ENCODE results near the gene TLNRD1.

TLNRD1 gene

DNA sequence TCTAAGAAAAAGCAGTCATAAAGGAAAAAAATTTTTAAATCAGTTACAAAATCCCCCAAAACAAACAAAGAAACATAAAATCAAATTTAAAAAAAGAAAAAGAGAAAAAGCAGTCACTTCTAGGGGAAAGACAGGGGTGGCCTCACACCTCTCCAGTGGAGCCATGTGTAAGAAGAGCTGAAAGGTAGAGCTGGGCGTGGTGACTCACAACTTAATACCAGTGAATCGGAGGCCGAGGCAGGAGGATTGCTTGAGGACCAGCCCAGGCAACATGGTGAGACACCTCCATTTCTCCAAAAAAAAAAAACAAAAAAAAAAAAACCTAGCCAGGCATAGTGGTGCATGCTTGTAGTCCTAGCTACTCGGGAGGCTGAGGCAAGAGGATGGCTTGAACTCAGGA is 25.8 kb upstream of the TLNRD1 start:
- Histone ChIP-seq H3K27ac (no peak overlapping the region), H3K4me3 (no peak overlapping the region)

- Histone ChIP-seq H3K27ac (peak overlapping the region in 1 of 21 experiments; percentile 47), H3K4me3 (no peak overlapping the region)
These were observed 23.9 kb upstream of the TLNRD1 start for GRCh38 chr15:80976851-80977250.

- no peak overlapping the region for H3K4me3 ChIP-seq
- H3K27ac ChIP-seq: peak overlapping the region in 1 of 21 experiments; percentile 1
These were observed 23.1 kb upstream of the TLNRD1 start for GRCh38 chr15:80977627-80978036.

DNA sequence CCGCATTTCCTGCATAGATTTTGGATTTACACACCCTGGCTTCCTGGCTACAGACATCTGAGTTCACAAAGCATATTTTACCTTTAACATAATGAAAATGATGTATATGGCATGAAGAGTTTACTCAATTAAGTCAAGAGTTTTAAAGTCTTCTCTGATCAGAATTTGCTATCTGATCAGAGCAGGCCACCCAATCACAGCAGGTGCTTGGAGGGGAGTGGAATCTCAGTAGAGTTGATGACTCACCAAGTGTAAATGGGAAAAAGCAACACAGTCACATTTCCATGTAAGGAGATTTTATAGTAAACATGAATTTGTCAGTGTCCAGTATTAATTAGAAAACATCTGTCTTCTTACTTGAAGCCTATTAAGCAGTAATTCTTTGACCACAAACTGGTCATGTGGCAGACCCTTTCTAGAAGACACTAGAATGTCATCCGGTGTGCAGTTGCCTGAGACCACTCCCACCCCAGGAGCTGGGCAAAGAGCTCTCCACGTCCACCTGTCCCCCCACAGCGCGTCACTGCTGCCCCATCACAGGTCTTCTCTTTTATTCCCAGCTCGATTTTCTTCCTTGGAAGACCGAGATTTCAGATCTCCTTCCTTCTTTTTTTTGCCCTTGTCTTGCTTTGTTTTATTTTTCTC is 21.9 kb upstream of the TLNRD1 start:
- Histone ChIP-seq H3K4me3 (no peak overlapping the region), H3K27ac (no peak overlapping the region)

GRCh38 chr15:80979538-80980200 is 21.1 kb upstream of the TLNRD1 start:
- Histone ChIP-seq H3K27ac (no peak overlapping the region), H3K4me3 (no peak overlapping the region)

DNA sequence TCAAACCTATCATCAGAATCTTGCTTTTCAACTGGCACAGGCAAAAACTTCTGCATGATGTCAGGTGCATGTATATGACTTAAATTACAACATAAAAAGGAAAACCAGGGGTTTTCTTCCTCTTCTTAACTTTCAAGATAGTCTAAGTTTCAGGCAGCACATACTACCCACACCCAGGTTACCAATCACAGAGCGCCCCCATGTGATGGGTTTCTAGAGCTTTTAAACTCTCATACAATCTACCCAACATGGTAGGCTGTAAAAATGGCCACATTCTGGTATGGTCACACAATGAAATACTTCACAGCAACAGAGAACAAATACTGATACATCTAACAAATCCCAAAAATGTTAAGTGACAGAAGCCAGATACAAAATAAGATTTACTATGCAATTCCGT is 18.5 kb upstream of the TLNRD1 start:
- Histone ChIP-seq H3K27ac (no peak overlapping the region), H3K4me3 (no peak overlapping the region)

GRCh38 chr15:80982839-80983238 is 17.9 kb upstream of the TLNRD1 start:
- H3K27ac ChIP-seq: no peak overlapping the region
- H3K4me3 ChIP-seq: no peak overlapping the region

DNA sequence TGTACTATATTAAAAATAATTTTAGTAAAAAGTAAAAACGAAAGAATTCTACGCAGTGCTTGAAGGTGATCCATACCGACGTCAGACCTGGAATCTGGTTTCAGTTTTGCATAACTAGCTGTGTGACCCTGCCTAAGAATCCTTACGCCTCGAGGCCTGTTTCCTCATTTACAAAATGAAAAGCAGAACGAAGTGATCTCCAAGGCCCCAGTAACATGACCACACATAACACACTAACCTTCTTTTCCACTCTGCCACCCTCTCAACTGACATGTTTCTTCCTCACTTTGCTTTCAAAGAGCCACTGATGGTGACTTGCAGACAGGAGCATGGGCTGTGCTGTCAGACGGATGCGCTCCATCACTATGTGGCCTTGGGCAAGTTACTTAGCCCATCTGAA is 15.9 kb upstream of the TLNRD1 start:
- peak overlapping the region in 11 of 21 experiments; percentile 3 to 77 (median 49) for H3K27ac ChIP-seq
- no peak overlapping the region for H3K4me3 ChIP-seq

- Histone ChIP-seq H3K27ac (no peak overlapping the region), H3K4me3 (no peak overlapping the region)
These were observed 14.7 kb upstream of the TLNRD1 start for GRCh38 chr15:80985981-80986380.

- H3K4me3 ChIP-seq: no peak overlapping the region
- H3K27ac ChIP-seq: no peak overlapping the region
These were observed 14.2 kb upstream of the TLNRD1 start for GRCh38 chr15:80986487-80986886.

- H3K27ac ChIP-seq: peak overlapping the region in 4 of 21 experiments; percentile 87 to 92 (median 90)
- H3K4me3 ChIP-seq: peak overlapping the region in 6 of 7 experiments; percentile 54 to 92 (median 74)
These were observed 12.5 kb upstream of the TLNRD1 start for GRCh38 chr15:80988148-80988796.

- H3K27ac ChIP-seq: peak overlapping the region; percentile 66 to 94 (median 90)
- H3K4me3 ChIP-seq: peak overlapping the region; percentile 54 to 92 (median 75)
These were observed 11.6 kb upstream of the TLNRD1 start for GRCh38 chr15:80989081-80989517.

DNA sequence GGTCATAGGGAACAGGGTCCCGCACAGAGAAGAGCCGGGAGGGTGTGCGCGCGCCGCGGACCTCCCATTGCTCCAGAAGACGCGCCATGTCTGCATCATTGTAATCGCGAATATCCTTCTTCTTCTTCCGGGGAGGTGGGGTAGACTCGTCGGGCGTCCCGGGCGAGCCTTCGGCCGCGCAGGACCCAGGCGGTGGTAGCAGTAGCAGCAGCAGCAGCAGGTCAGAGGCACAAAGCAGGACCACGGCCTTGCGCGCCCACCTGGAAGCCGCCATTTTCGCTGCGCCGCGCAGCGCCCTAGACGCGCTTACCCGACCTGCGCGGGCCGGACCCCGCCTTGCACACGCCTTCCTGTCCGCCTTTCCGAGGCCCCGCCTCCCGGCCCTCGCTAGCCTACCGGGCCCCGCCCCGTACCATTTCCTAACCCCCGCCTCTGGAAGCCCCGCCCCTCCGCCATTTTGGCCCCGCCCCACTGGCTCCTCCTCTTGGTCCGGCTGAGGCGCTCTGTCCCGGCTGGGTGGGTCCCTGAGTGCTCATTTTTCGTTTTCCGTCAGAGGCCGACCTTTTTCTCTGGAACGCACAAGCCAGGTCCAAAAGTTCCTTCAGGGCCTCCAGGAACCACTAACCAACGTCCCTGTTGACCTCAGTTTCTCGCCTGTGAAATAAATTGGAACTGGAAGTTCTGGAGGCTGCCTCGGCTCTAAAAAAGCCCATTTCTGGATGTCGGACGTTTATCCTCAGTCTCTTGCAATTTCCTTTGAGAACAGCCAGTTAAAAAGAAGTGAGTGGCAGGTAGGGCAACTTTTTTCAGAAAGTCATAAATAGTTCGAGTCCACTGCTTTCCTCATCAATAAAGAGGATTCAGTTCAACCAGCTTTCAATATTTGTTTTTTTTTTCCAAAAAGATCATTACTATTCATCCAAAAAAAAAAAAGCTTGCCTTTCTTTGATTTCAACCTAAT is 10.9 kb upstream of the TLNRD1 start, which contains the start of gene MESD:
Gene MESD, minus strand, starts transcription at position 302 of the 961 bp plus-strand sequence. Its CDS starts 28 bp downstream, at position 274.
- Histone ChIP-seq H3K4me3 (peak within 1 kb of the TSS; percentile 54 to 92 (median 75)), H3K27ac (peak within 1 kb of the TSS; percentile 66 to 94 (median 90))

DNA sequence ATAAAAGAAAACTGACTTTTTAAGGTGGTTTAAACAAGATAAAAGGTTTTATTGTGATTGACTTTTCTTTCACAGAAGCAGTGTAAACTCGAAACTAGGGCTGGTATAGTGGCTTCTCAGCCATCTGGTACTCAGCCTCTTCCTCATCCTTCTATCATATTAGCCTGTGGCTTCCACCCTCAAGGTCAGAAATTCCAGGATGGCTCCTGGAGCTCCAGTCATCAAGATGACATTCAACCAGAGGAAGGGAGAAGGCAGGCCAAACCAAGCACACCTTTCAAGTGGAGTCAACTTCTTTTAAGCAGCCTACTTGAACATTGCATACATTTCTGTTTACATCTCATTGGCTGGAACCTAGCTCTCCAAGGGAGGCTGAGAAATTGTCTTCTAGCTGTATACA is 9.8 kb upstream of the TLNRD1 start:
- H3K27ac ChIP-seq: peak overlapping the region in 16 of 21 experiments; percentile 7 to 92 (median 84)
- no peak overlapping the region for H3K4me3 ChIP-seq

DNA sequence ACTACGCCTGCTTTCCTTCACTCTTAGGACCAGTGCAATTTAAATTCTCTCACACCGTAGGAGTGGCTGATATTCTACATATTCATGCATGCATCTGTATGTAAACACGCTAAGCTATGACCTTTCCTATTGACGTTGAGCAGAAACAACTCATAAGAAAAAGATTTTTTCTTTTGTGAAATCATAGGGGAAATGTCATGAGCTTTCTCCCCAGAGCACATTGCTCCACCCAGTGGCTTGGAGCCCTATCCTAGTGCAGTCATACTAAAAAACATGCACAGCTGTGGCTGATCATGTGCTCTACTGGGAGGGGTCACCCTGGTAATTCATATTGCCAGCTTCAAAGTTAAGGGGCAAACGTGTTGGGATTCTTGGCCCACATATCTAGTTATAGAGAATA is 9.3 kb upstream of the TLNRD1 start:
- Histone ChIP-seq H3K4me3 (no peak overlapping the region), H3K27ac (peak overlapping the region in 16 of 21 experiments; percentile 7 to 92 (median 84))

GRCh38 chr15:80992006-80992405 is 8.7 kb upstream of the TLNRD1 start:
- Histone ChIP-seq H3K27ac (peak overlapping the region in 9 of 21 experiments; percentile 3 to 92 (median 42)), H3K4me3 (no peak overlapping the region)

GRCh38 chr15:80992441-80992840 is 8.3 kb upstream of the TLNRD1 start:
- Histone ChIP-seq H3K4me3 (no peak overlapping the region), H3K27ac (peak overlapping the region in 7 of 21 experiments; percentile 3 to 92 (median 35))

DNA sequence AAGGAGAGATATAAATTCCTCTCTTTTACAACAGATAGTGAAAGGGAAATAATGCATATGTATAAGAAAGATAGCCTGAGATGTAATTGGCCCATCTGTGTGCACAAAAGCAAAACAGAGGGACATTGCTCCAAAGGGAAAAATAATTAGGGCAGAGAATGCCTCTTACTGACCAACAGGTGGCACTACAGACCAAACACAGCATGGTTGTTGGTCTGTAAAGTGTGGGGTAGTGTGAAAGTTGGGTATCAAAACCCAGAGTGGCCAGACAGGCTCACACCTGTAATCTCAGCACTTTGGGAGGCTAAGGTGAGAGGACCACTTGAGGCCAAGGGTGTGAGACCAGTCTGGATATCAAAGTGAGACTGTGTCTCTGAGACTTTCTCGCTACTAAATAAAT is 4.5 kb upstream of the TLNRD1 start:
- Histone ChIP-seq H3K27ac (no peak overlapping the region), H3K4me3 (no peak overlapping the region)

DNA sequence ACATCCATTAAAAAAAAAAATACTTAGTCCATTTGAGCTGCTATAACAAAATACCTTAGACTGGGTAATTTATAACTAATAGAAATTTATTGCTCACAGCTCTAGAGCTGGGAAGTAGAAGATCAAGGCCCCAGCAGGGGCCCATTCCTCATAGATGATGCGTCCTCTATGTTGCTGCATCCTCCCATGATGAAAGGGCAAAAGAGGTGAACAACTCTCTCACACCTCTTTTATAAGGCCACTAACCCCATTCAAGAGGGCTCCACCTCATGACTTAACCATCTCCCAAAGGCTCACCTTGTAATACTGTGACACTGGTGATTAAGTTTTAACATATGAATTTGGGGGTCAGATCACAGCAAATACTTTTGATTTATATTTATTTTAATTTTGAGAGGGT is 3.0 kb upstream of the TLNRD1 start:
- no peak overlapping the region for H3K27ac ChIP-seq
- H3K4me3 ChIP-seq: no peak overlapping the region
